Kidney epithelial cell (primary cell): ENCODE data around the gene RASGEF1B. TPM values are rescaled to one million over a fixed set of nuclear protein-coding genes. Genes with fewer than 3 reads are reported as not detected.

ENCODE experiments used
- DNase-seq: peaks from one replicate; pipeline ENCODE4 v3.0.0-alpha.2; 2010; ENCODE audit warnings: low read depth
- H3K27me3 ChIP-seq: 2 replicates; pipeline ENCODE4 v1.6.0; 2011; ENCODE audit warnings: low read length; ENCODE audit not compliant: control insufficient read depth, insufficient read depth
- H3K36me3 ChIP-seq: 2 replicates; pipeline ENCODE4 v1.5.1; 2011; ENCODE audit warnings: low read length; ENCODE audit not compliant: control insufficient read depth, insufficient read depth
- H3K4me3 ChIP-seq: 2 replicates; pipeline ENCODE4 v1.5.1; 2011; ENCODE audit warnings: low read depth, mild to moderate bottlenecking, control low read depth, low read length
- CTCF ChIP-seq: IDR thresholded peaks from 2 replicates; pipeline ENCODE4 v1.5.1; 2011; ENCODE audit warnings: mild to moderate bottlenecking, moderate library complexity, low read length, control low read depth, inconsistent platforms; ENCODE audit not compliant: insufficient read depth, poor library complexity, severe bottlenecking
- total RNA-seq: library from RNA; depleted of rRNA; stranded (reverse); fragments of >200 nt; gene quantifications from 2 replicates; pipeline ENCODE4 v1.2.3, GENCODE V29; 2015

RASGEF1B gene
- total RNA-seq = 13.6 and 14.0 TPM in 2 replicates

- peak; percentile 53 for DNase-seq
- peak within 1 kb of the TSS; percentile 68 for H3K4me3 ChIP-seq
- no peaks in the 10 kb centered on the region for H3K27me3 ChIP-seq
- H3K36me3 ChIP-seq = no peaks in the 10 kb centered on the region
- TF ChIP-seq CTCF = no peak
Observed at GRCh38 chr4:81471588-81472280, at the start of gene RASGEF1B. Gene RASGEF1B, minus strand, starts transcription at chr4:81471907. Its CDS starts 12,399 bp downstream, at chr4:81459508.

DNA sequence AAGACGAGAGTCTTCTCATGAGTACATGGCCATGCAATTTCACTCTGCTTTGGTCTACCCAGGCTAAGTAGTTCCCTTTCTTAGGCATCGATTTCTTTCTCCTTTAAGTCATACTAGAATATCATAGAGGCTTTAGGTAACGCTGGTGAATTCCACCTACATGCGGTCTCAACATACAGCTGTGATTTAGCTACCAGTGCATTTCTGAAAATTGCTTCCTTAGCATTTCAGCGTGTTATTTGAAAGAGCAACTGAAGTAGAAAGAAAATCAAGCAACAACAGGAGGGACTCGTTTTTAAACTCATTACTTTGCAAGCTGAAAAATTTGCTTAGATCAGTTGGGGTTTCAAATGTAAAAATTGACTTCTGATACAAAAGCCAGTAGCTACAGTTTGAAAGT lies 48.1 kb upstream of the RASGEF1B start:
- Histone ChIP-seq H3K27me3 (no peaks in the 10 kb centered on the region), H3K36me3 (no peaks in the 10 kb centered on the region), H3K4me3 (no peak overlapping the region)
- DNase-seq = no peak
- no peak for TF ChIP-seq CTCF

DNA sequence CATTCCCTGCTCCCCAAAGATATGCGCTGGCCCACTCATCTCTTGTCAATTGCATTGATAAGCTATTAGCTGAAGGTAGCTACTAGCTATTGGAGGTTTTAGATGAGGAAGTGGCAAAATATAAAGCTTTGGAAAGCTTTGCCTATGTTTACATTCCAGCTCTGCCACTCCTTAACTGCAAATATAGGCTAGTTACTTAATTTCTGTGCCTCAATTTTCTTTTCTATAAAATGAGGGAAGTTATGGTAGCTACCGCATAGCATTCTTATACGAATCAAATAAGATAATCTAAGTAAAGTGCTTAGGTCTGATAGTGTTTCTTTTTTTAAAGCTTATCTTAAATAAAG lies 47.7 kb upstream of the RASGEF1B start:
- no peaks in the 10 kb centered on the region for H3K36me3 ChIP-seq
- H3K4me3 ChIP-seq = no peak overlapping the region
- no peak for DNase-seq
- no peak for TF ChIP-seq CTCF
- H3K27me3 ChIP-seq = no peaks in the 10 kb centered on the region

DNA sequence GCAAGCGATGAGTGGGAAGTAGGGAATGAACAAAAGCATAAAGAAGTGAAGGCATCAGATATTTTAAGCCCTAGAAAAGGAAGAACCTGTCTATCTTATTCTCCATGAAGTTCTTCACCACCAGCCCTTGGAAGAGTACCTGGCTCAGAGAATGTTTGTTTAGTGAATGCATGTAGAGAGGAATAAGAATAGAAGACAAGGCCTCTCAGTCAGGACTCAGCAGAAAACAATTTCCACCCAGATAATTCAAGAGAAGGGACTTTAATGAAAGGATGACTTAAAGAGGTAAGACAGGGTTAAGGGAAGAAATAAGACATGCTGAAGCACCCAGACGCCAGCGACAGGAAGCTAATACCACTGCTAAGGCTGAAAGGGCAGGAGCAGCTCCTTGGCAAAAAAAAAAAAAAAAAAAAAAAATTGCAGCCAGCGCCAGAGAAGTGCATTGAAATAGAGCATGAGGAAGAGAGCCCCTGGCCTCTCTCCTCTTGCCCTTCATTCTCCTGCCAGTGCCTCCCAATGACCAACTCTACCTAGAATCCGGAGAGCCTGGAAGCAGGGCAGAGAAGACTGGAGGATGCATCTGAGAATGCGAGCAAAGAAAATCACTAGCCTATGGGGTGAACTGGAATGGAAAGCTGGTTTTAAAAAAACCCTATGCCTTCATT lies 47.2 kb upstream of the RASGEF1B start:
- TF ChIP-seq CTCF = no peak

GRCh38 chr4:81516241-81516640 lies 44.5 kb upstream of the RASGEF1B start:
- Histone ChIP-seq H3K27me3 (no peaks in the 10 kb centered on the region), H3K4me3 (no peak overlapping the region), H3K36me3 (no peaks in the 10 kb centered on the region)
- DNase-seq = no peak
- TF ChIP-seq CTCF = no peak

More for the DNA sequence above, 47.2 kb upstream of the RASGEF1B start:
- no peak for DNase-seq
- Histone ChIP-seq H3K4me3 (no peak overlapping the region), H3K36me3 (no peaks in the 10 kb centered on the region), H3K27me3 (no peaks in the 10 kb centered on the region)
